GM23338 (cell line): ENCODE results near the gene ELAC2.
A peak's percentile ranks its signal among the peaks of the same experiment; 100 is the strongest.

Experiments
- CREB1 ChIP-seq: fragments of 250-450 bp; sonication (Bioruptor Pico); IDR thresholded peaks from 2 replicates; pipeline ENCODE4 v1.5.0; 2020; ENCODE audit warnings: low read depth, mild to moderate bottlenecking, moderate library complexity
- EZH2 ChIP-seq: fragments of 200-600 bp; sonication (generic); IDR thresholded peaks from one replicate; pipeline ENCODE4 v1.8.0; 2017; ENCODE audit warnings: antibody characterized with exemption, mild to moderate bottlenecking, low read depth; ENCODE audit not compliant: unreplicated experiment
- EZH2phosphoT487 ChIP-seq: fragments of 200-600 bp; sonication (generic); IDR thresholded peaks from one replicate; pipeline ENCODE4 v1.8.1; 2018; ENCODE audit warnings: antibody characterized with exemption; ENCODE audit not compliant: unreplicated experiment
- JUNB ChIP-seq: IDR thresholded peaks from one replicate; pipeline ENCODE4 v1.6.1; 2016; ENCODE audit warnings: antibody characterized with exemption; ENCODE audit not compliant: unreplicated experiment
- POLR2AphosphoS5 ChIP-seq: IDR thresholded peaks from 2 replicates; pipeline ENCODE4 v1.6.1; 2016; ENCODE audit warnings: antibody characterized with exemption, low read depth
- ZNF462 ChIP-seq: fragments of 250-450 bp; sonication (Bioruptor Pico); IDR thresholded peaks from 2 replicates; pipeline ENCODE4 v1.5.0; 2020; ENCODE audit warnings: mild to moderate bottlenecking, moderate library complexity
- TF ChIP-seq, protein P1 (sequence below), 2 experiments: fragments of 200-600 bp in 1 of 2; sonication (generic) in 1 of 2; conservative IDR thresholded peaks; 2 replicates each; pipeline versions ENCODE4 v1.5.1 to v1.6.1; 2016 to 2017; ENCODE audit warnings: antibody characterized with exemption in 2 of 2, low read depth in 2 of 2, mild to moderate bottlenecking in 2 of 2, moderate library complexity in 1 of 2
- TF ChIP-seq, protein P2 (sequence below): IDR thresholded peaks from one replicate; pipeline ENCODE4 v1.6.1; 2018; ENCODE audit warnings: antibody characterized with exemption; ENCODE audit not compliant: unreplicated experiment

DNA sequence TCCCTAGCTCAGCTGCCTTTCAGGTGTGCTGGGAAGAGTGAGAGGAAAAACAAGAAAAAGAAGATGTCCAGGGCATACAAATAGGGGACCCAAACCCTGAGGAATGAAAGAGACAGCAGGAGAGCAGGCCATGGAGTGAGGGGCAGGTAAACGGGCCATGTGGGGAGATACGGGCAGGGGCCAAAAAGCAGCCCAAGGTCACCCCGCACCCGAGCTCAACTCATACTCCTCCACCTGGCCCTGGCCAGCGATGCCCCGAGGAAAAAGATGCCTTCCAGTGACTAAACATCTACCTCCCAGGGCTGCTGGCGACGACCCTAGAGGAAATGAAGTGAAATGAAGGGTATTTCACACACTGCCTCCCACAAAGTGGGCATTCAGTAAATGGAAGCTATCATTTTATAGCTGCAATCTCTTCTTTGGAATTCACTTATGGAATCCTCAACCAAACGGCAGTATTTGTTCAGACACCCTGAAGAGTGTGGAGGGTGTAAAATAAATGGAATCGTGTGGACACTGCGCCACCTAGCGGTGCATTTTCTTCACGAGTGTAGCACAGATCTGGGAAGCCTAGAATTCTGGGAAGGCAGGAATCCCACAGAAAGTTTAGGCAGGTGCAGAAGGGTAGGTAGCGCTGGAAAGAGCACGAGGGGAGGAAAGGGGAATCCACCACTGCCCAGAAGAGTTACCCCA lies 14.9 kb downstream of the ELAC2 start:
- TF ChIP-seq, protein P1, sequence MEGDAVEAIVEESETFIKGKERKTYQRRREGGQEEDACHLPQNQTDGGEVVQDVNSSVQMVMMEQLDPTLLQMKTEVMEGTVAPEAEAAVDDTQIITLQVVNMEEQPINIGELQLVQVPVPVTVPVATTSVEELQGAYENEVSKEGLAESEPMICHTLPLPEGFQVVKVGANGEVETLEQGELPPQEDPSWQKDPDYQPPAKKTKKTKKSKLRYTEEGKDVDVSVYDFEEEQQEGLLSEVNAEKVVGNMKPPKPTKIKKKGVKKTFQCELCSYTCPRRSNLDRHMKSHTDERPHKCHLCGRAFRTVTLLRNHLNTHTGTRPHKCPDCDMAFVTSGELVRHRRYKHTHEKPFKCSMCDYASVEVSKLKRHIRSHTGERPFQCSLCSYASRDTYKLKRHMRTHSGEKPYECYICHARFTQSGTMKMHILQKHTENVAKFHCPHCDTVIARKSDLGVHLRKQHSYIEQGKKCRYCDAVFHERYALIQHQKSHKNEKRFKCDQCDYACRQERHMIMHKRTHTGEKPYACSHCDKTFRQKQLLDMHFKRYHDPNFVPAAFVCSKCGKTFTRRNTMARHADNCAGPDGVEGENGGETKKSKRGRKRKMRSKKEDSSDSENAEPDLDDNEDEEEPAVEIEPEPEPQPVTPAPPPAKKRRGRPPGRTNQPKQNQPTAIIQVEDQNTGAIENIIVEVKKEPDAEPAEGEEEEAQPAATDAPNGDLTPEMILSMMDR (conservative IDR thresholded peaks at IDR 0.05; ENCODE audit: low read depth in 2 of 2) = peak; percentile 89 to 96
- TF ChIP-seq JUNB = no peak
- no peak for TF ChIP-seq POLR2AphosphoS5
- TF ChIP-seq, protein P2, sequence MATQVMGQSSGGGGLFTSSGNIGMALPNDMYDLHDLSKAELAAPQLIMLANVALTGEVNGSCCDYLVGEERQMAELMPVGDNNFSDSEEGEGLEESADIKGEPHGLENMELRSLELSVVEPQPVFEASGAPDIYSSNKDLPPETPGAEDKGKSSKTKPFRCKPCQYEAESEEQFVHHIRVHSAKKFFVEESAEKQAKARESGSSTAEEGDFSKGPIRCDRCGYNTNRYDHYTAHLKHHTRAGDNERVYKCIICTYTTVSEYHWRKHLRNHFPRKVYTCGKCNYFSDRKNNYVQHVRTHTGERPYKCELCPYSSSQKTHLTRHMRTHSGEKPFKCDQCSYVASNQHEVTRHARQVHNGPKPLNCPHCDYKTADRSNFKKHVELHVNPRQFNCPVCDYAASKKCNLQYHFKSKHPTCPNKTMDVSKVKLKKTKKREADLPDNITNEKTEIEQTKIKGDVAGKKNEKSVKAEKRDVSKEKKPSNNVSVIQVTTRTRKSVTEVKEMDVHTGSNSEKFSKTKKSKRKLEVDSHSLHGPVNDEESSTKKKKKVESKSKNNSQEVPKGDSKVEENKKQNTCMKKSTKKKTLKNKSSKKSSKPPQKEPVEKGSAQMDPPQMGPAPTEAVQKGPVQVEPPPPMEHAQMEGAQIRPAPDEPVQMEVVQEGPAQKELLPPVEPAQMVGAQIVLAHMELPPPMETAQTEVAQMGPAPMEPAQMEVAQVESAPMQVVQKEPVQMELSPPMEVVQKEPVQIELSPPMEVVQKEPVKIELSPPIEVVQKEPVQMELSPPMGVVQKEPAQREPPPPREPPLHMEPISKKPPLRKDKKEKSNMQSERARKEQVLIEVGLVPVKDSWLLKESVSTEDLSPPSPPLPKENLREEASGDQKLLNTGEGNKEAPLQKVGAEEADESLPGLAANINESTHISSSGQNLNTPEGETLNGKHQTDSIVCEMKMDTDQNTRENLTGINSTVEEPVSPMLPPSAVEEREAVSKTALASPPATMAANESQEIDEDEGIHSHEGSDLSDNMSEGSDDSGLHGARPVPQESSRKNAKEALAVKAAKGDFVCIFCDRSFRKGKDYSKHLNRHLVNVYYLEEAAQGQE = no peak
- TF ChIP-seq EZH2 = no peak
- TF ChIP-seq EZH2phosphoT487 = no peak
- no peak for TF ChIP-seq CREB1 (CRISPR knock-in tag)
- TF ChIP-seq ZNF462 (CRISPR knock-in tag) = no peak
